GM10847 (cell line): ENCODE results near the gene GIT1.

ENCODE experiments used
- POLR2A ChIP-seq: IDR thresholded peaks from 2 replicates; pipeline ENCODE4 v1.6.1; 2011; ENCODE audit not compliant: insufficient read length; ENCODE audit errors: extremely low read depth

The GIT1 gene, protein sequence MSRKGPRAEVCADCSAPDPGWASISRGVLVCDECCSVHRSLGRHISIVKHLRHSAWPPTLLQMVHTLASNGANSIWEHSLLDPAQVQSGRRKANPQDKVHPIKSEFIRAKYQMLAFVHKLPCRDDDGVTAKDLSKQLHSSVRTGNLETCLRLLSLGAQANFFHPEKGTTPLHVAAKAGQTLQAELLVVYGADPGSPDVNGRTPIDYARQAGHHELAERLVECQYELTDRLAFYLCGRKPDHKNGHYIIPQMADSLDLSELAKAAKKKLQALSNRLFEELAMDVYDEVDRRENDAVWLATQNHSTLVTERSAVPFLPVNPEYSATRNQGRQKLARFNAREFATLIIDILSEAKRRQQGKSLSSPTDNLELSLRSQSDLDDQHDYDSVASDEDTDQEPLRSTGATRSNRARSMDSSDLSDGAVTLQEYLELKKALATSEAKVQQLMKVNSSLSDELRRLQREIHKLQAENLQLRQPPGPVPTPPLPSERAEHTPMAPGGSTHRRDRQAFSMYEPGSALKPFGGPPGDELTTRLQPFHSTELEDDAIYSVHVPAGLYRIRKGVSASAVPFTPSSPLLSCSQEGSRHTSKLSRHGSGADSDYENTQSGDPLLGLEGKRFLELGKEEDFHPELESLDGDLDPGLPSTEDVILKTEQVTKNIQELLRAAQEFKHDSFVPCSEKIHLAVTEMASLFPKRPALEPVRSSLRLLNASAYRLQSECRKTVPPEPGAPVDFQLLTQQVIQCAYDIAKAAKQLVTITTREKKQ

DNA sequence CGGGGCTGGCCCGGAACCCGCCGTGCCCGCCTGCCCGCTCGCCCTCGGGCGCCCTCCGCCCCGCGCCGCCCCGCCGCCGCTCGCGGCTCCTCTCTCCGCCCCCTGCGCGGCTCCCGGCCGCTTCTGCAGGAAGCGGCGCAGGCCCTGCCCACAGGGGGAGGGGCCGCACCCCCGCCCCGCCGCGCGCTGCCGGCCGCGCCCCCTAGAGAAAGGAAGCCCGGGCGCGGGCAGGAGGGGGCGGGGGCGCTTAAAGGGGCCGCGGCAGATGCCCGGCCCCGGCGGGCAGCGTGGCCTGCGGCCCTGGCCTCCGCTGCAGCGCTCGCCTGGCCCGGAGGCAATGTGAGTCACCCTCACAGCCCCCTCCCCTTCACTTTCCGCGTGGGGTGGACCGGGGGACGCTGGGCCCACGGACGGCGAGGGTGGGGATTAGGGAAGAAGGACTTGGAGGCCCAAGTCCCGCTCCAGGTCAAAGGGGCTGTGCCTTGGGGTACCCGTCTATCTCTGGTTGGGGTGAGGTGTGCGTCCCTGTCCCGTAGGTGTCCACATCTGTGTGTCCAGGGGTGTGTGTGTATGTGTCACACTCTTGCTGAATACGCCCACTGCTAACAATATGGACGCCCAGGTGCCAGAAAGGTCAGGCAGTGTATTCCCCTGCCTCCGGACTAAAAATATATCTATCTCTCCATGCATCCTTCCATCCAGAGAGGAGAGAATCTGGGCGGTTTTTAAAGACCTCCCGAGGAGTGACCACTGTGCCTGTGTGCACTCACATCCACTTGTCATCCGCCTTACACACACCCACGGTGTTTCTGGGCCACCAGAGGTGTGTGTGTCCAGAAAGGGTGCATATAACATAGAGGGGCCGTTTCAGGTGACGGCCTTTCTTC lies at the start of gene GIT1:
Gene GIT1, minus strand, starts transcription at position 125 of the 887 bp plus-strand sequence. CDS start 270 bp downstream, outside the sequence.
- peak; percentile 53 for TF ChIP-seq POLR2A

DNA sequence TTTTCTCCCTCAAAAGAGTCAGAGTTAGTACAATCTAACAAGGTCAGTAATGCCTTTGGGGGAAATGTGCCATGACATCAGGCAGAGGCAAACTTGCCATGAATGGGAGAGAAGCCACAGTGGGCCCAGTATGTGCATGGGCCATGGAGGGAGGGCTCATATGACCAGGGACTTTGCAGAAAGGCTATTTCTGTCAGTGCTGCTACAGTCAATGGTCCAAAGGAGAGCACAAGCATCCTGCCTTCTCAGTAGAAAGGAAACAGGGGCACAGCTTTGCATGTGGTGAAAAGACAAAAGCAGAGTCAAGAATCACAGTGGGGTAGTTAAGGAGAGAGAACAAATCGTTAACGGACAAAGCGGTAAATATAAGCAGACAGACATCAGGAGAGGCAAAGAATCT lies 44.4 kb upstream of the GIT1 start:
- no peak for TF ChIP-seq POLR2A

DNA sequence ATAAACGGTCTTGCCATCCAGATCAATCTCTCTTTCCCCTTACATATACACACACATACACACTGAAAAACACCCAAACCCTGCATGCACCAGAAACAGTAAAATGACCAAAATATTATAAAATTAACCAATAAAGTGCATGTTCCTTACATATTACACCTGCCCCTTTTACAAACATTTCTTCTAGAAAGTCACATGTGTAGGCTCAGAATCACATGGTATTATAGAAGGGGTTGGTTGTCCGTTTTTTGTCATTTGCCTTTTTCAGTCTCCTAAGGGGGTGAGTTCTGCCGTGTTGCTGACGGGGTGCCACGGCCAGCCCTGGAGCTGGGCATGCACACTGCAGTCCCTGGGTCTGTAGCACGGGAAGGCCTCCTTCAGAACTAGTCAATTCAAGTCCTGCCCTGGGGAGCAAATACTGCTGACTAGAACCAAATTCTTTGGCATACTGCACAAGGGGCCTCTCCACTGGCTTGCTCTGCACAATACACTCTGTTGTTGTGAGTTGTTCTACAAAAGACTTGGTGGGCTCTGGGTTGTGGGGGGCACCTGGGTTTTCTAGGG lies 41.3 kb upstream of the GIT1 start:
- TF ChIP-seq POLR2A: no peak

DNA sequence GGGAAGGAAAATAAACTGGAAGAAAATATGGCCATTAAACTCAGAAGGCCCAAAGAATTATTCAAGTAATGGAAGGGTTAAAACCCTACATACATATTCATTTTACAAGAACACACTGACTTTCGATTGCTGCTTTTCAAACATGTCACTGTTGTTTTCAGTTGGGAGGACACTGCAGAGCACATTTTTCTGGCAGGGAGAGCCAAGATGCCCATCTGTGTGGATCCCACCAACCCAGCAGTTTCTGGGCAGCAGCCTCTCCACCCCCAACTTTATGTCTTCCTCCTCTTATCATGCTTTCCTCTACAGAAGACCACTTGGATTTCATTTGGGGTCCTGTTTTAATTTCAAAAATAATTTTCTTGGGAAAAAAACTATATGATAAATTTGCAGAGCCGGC lies 40.4 kb upstream of the GIT1 start:
- TF ChIP-seq POLR2A: no peak

DNA sequence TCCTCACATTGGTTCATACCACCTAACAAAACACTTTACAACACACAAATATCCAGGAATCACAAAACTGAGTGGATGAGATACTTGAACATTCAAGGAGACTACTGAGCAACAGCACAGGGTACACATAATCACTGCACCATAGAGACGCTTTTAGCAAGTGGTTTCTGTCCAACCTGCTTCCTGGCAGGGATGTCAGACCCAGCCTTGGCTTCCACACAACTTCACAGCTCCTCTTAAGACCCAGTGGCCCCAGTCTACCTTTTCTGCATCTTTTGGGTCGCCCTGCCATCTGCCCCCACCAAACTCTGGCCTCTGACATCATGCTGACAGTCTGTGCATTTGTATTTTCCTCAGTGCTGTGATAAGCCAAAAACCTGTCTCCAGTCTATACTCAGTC lies 39.2 kb upstream of the GIT1 start:
- no peak for TF ChIP-seq POLR2A

DNA sequence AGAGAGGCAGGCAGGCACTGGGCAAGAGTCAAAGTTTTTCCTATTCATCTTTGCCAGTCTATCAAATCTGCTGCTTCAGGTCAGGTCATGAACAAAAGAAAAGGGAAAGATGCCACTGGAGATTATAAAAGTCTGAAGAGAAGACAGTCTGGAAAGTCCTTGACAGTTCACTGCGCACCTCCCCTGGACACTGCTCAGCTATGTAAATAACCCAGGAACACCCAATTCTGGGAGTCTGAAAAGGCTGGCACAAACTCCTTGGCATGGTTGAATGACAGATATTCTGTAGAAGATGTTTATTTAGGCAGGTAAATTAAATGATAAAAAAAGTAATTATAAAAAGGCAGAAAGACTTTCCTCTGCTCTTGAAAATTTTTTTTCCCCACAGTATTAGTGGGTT lies 38.5 kb upstream of the GIT1 start:
- no peak for TF ChIP-seq POLR2A

DNA sequence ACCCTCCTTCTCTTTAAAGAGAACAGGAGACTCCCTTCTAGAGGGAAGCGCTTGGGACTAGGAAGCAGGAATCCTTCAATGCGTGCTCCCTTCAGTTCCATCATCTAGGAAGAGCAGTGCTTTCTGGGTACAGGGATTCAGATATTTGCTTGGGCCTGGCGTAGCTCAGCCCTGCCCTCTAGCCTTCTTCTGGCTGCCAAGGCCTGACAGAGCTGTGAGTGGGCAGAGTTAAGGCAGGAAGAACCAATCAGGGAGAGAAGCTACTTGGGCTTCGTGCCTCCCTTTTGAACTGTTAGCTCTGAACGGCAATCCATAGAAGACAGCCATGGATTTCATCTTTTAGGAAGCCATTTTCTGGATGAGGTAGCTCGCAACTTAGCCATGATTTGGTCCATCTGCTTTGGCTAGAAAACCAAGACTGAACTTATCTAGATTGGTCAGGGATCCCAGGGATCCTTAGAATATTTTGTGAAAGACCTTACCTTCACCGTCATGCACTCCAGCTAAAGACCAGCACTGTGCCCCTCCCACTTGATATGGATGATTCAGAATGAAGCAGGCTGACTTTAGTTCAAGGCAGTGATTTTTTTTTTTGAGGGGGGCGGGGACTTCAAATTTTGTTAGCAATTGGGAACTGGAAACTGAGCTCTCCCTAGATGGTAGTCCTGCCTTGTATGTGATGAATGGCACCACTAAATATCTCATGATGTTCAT lies 35.7 kb upstream of the GIT1 start:
- TF ChIP-seq POLR2A: no peak

DNA sequence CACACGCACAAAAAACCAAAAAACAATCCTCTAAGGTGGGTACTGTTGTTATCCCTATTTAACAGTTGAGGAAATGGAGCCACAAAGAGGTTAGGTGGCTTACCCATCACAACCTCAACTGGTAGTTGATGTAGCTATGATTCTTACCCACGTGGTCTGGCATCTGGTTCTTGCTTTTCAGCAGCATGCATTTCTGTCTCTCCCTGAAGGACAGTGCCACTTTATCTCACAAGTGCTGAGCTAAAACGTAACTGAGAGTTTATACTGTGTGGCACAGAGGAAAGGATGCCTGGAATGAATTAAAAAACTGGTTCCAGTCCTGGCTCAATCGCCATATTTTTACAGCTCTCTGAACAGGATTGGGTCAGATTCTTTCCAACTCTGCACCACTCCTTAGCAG lies 35.1 kb upstream of the GIT1 start:
- no peak for TF ChIP-seq POLR2A

DNA sequence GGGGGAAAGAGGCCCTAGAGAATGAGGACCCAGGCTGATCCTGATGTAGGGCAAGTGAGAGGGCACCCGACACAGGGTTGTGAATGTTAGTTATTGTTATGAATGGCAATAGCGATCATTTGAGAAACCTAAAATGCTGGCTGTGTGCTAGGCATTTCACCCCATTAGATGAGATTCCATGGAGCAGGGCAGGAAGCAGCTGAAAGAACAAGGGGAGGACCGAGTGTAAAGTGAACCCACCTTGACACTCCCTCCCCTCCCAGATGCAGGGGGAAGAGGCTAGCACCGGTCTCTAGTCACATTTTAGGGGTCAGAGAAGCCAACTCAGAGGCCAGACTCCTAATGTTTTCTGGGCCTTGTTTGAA lies 33.8 kb upstream of the GIT1 start:
- no peak for TF ChIP-seq POLR2A

DNA sequence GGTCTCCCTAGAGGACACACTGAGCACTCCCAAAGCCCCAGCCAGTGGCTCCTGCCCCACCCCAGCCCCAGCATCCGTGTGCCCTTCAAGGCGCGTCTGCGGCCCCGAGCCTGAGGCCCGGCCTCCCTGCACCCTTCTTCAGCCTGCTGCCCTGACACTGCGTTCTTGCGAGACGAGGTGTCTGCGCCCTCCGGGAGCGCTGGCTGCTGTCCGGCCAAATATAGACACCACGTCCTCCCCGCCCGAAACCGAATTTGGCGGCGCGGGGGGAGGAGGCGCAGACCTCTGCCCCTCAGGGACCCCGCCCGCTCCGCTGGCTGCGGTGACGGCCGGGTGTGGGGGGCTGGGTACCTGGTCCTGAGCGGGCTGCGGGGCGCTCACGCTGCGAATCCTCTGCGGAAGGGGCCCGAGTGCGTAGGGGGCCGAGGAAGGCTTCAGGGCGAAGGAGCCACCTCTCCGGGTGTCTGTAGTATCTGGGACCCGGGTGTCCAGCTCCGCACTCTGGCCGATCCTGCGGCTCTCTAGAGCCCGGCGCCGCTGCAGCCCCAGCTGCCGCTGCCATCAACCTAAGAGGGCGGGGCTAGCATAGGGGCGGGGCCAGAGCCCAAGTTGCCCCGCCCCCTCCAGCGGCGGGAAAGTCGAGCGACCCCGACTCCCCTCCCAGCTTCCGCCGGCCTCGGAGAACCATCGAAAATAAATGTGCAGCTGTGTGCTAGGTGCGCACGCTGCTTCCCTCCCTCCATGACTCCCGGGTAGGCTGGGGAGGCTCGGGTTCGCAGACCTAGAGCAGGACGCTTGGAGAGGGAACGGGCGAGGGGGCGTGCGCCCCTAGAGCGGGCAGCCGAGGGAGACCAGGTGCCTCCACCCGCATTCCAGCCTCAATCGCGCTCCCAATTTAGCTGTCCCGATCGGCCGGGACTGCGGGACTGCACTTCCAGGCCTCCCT lies 33.2 kb upstream of the GIT1 start, which contains the start of gene CORO6:
Gene CORO6, minus strand, starts transcription at position 576 of the 946 bp plus-strand sequence. CDS start 1,491 bp downstream, outside the sequence.
- no peak for TF ChIP-seq POLR2A

DNA sequence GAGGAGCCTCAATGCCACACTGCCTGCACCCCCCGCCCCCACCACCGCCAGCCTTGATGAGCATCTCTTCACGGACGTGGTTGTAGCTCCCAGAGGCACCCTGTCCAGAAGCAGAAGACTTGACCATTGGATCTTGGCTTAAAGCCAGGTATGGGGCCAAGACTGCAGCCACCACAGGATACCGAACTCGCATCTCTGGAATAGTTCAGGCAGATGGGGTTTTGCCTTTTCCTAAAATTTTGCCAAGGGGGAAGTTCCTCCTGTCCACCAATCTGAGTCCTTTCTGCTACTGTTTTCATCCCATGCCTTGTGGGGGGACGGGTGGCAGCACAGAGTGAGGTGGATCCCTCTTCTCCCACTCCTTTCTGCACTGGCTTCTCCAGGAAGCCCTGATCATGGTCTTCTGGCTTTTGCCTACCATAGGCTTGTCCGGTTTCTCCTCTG lies 32.3 kb upstream of the GIT1 start:
- TF ChIP-seq POLR2A: no peak

DNA sequence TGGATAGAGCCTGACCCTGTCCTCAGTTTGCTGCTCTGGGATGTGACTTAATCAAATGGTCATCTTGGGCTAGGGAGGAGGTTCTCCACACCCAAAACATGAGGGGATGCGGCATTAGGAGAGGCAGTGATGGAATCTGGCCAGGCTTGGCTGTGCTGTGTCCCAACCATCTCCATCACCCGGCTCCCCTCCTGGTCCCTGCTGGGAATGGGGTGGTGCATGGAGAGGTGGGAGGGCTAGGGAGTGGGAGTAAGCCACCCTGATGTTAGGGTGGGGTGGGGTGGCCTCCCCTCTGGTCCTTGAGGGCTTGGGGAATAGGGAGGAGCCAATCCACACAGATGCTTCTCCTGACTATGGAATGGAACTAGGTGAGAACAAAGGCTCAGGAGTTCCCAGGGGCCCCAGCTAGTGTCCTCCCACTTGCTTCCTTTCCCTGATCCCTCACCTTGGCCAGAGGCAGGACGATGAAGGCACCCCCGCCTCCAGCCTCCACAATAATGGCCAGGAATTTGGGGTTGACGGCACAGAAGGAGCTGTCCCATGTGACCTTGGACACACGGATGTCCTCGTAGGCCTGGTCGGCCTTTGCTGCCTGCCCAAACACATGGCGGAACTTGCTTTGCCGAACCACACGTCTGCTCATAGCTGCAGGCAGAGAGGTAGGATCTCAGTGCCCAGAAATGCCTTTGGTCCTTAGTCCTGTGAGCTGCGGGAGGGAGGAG lies 31.5 kb upstream of the GIT1 start:
- no peak for TF ChIP-seq POLR2A

DNA sequence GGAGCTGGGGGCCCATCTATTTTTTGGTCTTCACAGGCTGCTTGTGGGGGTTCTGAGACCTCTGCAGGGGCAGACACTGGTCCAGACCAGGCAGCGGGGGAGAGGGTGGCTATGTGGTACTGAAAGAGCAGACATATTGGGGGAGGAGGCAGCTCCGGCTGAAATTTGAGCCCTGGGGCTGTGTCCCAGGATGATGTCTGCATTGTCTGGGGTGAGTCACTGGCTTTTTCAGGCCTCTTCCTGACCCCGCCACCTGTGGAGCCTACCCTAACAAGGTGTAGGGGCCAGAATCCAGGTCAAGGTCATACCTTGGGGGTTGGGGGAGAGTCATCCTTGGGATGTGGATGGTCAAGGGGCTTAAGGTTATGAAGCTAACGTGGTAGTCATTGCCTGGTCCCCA lies 30.8 kb upstream of the GIT1 start:
- TF ChIP-seq POLR2A: no peak

DNA sequence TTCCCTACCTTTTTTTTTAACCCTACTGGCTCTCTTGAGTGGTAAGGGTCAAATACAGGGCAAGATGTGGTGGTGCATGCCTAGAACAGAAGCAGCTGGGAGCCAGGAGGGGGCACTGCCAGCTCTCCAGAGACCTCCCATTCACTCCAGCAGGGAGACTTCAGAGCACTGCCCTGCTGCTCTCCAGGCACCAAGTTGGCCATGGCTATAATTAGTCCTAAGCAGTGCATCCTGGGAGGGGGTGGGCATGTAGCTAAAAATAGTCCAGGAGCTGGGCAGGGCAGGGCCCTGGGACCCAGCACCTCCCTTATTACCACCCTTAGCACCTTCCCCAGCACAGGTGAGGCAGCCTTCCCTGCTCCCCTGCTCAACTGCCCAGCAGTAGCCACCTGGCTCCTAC lies 29.8 kb upstream of the GIT1 start:
- no peak for TF ChIP-seq POLR2A
